GM21825 (cell line): ENCODE data around the gene ARID5B.

Experiments
- ATAC-seq: cut with Tn5 transposase; IDR thresholded peaks from one replicate; pipeline ENCODE4 v1.9.1; 2021; ENCODE audit warnings: mild to moderate bottlenecking, moderate library complexity; ENCODE audit not compliant: unreplicated experiment

Gene ARID5B

DNA sequence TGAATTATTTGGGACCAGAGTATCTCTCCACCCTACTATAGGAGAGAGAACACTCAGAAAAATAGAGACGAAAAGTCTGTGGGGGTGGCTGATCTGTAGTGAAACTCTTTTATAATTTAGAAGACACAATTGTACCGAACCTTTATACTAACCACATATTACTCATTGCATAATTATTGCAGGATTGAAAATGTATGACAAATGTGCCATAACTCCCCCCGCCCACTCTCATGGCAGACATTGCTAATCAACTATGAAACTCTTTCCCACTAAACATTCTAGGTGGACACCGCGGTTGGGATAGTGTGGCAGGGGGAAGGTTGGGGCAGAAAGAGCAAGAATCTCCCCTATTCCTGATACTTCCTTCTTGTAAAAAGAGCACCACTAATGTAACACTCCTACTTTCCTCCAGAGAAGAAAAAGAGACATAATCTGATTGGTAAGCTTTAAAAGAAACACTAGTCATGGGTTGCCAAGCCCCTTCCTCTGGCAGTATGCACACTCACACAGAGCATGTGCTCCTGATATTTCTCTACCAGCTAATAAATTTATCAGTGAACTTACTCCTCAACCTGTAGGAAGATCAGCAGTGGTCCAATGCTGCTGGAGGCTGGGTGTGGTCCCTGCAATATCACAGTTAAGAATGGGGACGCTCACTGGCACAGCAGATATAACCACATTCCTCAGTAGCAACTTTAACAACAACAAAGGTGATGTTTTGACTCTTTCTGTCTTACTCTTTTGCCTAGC, 18.7 kb upstream of the ARID5B start:
- no peak for ATAC-seq

DNA sequence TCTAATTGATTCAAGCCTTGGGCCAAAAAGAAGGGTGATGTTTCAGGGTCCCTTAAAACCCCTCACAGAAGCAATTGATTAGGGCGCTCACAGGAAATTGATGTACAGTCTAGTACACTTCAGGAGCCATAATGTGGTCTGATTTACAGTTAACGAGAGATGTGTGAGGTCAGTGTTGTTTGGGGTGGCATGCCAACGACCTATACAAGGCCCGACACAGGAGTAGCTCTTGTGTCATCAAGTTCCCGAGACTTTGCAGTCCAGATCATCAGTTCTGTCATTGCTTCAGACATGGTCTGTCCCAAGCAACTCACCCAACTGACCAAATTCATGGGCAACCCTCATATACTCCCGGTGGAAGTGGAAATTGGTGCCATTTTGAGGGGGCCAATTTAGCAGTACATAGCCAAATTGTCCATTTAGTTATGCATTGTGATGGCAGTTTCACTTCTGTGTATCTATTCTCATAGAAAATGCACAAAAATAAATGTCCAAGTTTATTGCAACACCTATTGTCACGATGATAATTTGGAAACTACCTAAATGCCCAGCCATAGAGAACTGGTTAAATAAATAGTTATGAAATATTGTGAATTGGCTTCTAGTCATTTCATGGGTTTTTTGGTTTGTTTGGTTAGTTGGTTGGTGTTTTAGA, 18.0 kb upstream of the ARID5B start:
- no peak for ATAC-seq

DNA sequence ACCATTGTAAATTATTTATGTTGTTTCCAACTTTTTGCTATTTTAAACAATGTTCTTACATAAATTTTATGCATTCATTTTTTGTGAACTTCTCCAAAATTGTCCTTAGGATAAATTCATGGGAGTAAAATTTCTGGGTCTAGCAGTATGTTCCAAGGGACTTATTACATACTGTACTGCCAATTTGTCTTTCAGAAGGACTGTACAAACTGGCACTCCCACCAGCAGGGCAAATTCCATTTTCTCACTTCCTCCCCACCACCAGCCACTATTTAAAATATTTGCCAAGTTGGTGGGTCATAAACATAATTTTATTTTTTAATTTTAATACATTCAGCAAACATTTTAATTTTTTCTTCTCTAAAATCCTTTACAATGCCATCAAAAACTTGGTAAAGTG, 13.7 kb upstream of the ARID5B start:
- ATAC-seq: no peak

DNA sequence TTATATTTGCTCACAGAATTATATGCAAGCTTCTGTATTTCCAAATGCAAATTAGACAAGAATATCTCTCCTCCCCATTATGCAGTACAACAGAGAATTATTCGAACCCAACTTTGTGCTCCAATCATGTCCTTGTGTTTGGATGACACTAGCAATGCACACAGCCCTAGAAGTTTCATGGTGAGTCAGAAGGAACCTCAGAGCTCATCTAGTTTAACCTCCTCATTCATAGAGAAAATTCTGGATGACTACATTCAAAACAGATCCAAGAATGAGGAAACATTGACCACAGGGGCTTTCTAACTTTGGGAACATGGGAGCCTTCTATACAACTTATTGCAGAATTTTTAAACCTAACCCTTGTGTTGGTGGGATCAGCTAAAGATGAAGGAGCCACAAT, 12.8 kb upstream of the ARID5B start:
- no peak for ATAC-seq

DNA sequence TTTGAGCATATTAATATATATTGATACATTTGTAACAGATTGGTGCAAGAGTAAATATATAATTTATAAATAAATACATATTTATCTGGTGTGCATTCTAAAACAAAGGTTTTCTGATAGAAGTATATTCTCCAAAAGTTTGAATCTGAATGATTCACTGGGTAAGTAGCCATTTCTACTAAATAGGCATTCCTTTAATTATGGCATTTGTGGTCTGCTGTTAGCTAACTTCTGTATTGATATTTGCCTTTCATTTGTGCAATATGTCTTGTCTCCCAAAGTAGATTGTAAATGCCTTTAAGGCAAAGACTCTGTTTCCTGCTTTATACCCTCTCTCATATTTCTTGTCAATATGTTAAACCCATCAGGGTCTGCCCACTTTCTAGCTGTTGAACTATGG, 11.1 kb upstream of the ARID5B start:
- no peak for ATAC-seq

DNA sequence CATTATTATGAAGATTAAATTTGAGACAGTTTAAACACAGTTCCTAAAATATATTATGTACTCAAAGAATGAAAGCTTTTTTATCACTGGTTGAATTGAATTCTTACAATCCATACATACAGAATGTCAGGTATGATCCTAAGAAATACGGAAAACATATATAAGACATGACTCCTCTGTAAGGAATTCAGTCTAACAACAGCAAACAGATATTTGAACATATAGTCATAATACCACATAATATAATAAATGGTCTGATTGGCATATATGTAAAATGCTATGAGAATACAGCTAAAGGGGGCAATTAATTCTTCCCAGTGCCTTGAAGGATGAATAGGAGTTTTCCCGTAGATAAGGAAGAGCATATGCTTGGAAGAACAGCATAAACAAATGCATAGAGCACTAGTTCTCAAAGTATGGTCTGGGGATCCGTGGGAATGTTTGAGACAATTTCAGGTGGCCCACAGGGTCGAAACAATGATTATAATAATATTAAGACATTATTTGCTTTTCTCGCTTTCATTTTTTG, 10.6 kb upstream of the ARID5B start:
- ATAC-seq: no peak

DNA sequence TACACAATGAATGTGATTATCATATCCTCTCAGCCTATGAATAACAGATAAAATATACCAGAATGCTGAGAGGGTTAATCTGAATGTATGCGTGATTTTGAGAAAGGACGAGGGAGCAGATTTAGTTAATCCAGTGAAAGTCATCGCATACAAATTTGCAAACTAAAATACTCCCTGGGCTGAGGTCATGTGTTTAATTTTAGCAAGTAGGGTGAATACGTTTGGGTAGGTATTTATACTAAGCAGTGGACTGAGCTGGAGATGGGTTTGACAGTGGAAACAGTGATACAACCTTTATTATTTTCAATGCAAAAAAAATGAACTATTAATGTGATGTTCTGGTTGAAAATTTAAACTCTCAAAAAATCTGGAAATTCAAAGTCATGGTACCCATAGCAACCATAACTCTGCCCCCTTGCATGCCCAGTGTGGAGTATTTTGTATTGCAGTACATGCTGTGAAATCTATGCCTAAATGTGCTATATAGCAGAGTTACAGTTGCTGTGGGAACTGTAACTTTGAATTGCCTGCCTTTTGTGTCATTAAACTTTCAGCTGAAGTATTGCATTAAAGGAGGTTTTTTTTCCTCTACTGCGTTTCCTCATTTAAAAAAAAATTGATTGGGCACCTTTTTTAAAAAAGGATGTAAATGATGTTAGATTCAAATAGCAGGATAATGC, 9.5 kb upstream of the ARID5B start:
- no peak for ATAC-seq

DNA sequence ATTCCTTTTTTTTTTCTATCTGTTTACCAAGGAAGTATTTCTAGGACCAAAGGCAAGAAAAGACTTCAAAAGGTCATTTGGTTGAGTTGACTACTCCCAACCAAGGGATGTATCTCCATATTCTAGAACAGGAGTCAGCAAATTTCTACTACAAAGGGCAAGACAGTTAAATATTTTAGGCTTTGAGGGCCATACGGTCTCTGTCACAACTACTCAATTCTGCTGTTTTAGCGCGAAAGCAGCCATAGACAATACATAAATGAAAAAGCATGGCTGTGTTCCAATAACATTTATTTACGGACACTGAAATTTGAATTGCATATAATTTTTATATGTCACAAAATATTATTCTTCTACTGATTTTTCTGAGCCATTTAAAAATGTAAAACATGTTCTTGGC, 8.5 kb upstream of the ARID5B start:
- ATAC-seq: no peak

DNA sequence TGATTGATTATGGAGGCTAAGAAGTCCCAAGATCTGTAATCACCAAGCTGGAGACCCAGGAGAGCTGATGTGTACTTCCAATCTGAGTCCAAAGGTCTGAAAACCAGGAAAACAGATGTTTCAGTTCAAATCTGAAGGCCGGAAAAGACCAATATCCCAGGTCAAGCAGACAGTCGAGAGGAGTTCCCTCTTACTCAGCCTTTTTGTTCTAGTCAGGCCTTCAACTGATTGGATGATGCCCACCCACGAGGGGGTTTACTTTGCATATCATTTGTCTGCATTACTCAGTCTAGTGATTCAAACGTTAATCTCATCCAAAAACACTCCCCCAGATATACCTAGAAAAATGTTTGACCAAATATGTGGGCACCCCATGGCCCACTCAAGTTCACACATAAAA, 7.4 kb upstream of the ARID5B start:
- no peak for ATAC-seq

DNA sequence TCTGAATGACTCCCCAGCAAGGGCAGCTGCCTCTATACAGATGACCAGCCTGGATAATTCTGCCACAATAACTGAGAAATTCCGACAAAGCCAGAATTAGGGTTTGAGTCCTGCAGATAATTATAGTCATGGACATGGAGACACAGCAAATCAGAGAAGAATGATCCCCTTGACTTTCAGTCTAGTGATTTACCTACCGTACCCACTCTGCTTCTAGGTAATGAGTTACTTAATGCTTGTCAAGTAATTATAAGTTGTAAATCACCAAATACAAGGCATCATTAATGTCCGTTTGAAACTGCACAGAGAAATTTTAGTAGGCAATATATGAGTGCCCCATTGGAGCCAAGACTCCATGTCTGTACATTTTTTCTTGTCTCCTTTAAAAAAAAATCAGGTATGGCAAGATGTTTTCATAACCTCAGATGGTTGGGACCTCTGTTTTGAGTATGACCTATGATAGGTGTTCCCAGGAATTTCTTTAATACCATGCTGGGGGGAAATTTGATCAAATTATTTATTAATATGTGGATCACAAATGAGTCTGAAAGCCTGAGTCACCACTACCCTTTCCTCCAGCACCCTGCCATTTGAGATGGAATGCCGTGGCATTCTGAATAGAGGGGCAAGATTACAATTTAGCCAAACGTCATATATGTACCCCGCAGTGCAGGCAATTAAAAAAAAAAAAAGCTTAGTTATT, 5.5 kb upstream of the ARID5B start:
- ATAC-seq: no peak

DNA sequence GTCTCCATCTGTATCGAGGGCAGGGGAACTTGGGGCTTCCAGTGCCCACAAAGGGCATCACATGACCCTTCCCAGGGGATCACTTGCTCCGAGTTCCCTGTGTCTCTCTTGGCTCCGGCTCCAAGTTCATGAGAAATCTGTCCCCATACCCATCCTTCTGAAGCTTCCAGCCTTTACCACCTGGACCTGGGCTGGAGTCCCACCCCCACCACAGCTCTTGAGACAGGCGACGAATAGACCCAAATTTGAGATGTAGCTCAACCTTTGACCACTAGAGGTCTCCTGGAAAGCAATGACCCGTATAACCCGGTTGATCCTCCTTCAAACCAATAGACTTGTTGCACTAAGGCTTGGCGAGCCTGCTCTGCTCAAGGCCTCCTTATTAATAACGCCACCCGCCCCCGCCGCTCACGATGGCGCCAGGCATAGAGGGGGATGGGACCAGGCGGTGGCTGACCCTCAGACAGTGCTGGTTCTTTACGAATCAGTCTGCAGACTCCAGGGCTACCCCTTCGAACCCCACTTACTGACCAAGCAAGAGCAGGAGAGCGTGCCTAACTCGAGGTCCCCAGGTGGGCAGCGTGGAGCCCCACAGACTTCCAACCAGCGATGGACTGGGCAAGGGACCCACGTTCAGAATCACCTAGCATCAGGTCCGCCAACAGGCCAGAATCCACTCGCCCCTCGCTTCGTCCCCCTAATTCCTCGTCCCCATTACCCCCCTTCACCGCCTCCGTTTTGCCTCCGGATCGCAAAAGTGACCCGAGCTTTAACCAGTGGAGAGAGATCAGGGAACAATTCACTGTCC, 4.4 kb upstream of the ARID5B start:
- ATAC-seq: peak; percentile 51

DNA sequence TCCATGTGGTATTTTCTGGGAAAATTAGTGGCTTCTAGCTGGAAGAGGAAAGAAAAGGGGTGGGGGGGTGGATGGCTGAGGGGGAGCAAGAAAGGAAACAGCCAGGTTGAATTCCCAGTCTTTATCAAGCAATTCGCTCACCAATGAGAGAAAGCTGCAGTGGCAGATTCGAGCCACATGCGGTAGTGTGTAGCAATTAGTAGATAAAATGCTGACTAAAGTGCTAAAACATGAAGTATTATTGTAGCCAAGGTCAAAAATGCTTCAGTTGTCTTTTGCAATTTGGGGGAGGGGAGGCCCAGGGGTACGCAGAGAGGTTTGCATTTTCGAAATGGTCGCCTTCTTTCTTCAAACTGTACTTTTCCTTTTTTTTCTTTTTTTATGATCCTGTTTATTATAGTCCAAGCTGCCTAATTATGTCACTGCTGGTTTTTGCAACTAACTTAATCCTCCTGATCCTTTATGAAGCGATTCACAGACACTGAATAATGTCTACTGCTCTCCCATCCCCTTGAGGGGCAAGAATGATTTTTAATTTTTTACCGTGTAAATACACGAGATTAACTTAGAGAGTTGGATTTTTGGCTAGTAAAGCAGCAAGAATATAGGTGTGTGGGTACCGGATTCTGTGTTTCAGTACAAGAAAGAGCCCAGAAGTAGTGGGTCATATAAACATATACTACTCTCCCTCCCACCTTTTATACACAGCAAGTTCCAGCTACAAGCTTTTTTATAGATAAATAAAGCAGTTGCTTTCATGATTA, 3.6 kb upstream of the ARID5B start:
- ATAC-seq: no peak

DNA sequence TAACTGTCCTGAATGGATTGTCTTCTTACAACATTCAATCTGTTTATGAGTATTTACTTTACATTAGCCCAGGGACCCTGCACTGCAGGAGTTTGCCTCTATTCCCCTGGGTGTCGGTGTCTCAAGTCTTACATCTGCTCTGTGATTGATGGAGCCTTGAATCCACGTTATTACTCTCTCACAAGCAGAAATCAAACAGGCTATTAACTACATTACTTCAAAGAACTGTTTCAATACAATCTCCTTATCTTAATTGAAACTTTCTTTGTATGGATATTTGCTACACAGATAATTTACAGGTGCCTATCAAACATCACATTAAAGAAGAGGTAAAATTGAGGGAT, 3.1 kb upstream of the ARID5B start:
- no peak for ATAC-seq

DNA sequence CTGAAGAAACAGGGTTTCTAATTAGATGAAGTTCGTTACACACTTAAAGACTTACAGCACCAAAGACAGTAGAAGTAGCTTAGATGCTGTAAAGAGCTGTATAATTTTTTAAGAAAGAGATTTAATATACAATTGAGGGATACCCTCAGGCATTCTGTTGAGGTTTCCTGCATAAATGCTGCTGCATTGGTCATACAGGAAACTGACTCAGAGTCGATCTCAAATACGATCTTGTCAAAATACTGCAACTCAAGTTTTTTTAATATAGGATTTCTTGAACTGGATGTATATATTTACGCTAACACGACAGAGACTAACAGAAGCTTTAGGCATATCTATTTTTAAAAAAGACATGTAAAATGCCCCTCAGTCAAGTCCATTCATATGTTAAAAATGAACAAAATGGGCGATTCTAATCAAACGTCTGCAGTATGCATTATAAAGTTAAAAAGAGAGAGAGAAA, 2.4 kb upstream of the ARID5B start:
- no peak for ATAC-seq

DNA sequence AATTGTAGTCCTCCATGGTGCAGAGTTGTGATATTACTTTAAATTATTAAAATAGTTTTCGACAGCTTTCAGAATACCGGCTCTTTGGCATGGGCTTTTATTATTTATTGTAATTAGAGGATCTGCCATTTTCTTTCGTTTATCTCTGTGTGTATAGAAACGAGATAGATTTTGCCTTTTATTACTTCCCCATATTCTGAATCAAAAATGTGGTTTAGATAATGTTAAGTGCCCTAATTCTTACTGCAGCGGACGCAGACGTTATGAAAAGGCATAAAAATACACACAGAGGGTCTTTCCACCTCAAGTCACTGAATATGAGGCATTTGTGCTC, 1.9 kb upstream of the ARID5B start:
- no peak for ATAC-seq

DNA sequence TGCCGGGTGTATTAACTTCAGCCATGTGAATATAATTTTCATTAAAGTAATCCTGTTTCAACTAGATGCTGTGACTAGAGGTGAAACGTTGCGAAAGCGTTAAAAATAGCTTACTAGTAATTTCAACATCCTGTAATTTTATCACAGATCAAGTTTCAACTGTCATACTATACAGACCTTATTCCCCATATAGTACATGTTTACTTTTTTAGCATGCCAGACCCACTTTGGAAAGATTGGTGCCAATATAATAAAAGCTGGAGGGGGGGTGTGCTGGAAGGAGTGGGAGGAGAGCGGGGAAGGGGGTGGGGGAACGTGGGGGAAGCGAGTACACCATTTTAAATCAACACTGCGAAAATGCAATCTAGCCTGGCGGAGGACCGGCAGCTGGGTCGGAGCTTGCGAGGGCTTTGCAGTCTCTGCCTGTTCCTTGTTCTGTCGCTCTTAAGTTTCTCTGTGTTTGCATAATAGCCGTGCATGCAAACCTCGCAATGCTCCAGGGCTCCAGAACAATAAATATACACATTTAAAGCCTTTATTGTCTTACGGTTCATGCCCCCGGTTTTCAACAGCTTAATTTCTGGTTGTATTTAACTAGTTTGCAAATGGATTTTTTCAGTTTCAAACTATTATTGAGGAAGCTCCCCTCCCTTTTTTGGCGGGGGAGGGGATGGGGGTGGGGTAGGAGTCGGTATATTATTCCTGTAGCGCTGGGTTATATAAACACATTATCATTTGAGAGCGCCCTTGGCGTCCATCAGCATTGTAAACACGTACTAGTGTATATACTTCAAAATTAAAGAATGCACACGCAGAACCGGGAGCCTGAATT, 1.3 kb upstream of the ARID5B start:
- peak; percentile 39 for ATAC-seq

DNA sequence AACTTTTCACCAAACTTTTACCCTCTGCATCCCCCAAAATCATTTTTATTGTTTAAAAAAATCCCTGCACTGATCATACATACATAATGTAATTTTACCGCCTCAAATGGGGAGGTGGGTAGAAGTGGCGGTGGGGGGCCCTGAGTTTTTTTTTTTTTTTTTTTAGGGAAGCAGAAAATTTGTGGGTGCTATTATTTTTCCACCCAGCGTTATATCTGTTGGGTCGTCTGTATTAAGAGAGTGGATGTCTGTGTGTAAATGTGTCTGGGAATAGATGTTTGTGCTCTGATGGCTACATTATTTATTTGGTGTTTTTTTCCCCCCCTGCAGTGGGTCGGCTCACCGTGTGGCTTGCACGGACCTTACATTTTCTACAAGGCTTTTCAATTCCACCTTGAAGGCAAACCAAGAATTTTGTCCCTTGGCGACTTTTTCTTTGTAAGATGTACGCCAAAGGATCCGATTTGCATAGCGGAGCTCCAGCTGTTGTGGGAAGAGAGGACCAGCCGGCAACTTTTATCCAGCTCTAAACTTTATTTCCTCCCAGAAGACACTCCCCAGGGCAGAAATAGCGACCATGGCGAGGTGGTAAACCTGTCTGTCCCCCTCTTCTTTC, 438 bp downstream of the ARID5B start:
- ATAC-seq: no peak

DNA sequence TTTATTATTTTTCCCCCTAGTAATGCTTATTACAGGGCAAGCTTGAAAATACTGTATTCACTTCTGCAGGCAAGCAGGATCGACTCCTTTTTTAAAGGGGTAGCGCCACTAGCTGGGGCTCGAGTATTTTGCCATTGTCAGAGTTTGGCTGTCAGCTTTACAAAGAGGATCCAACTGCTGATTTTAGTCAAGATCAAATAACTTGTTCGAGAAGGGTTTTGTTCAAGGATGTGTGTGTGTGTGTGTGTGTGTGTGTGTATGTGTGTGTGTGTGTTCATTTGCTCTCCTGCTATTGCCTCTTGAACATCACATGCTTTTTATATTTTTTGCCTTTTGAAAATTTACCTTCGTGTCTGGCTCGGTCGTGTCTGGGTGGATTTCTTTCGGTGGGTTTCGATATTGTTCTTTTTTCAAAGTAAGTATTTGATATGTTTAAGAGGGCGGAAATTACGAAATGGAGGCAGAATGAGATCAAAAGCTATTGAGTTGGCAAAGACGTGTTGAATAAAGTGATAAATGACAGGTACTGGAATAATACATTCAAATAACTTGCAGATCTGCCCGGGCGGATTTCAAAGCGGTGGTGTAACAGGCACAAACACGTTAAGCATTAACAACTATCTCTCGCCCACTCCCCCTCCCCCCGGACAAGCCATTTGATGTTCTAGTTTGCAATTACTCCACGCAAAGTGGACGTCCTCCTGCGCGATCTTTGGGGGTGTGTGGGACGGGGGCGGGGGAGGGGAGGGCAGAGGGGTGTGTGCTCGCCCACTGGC, 1.1 kb downstream of the ARID5B start:
- no peak for ATAC-seq
